SU-DHL-6 (cell line): ENCODE data around the gene OMA1.

Experiments used
- H2AFZ ChIP-seq: fragments of 200-600 bp; sonication (generic); 2 replicates; pipeline ENCODE4 v1.6.1; 2014; ENCODE audit warnings: low read depth, mild to moderate bottlenecking, moderate library complexity, mixed read lengths, antibody characterized with exemption, low read length; ENCODE audit not compliant: severe bottlenecking
- H3F3A ChIP-seq: fragments of 200-600 bp; shearing (Covaris generic); 2 replicates; pipeline ENCODE4 v1.6.0; 2016; ENCODE audit warnings: antibody characterized with exemption, mild to moderate bottlenecking; ENCODE audit not compliant: insufficient read depth
- H3K27ac ChIP-seq: fragments of 200-600 bp; sonication (generic); 2 replicates; pipeline ENCODE4 v1.5.1; 2016; ENCODE audit warnings: low read depth, mild to moderate bottlenecking, low read length, moderate library complexity, mixed read lengths
- H3K27me3 ChIP-seq: fragments of 200-600 bp; sonication (generic), shearing (Covaris generic); 2 replicates; pipeline ENCODE4 v1.6.0; 2014; ENCODE audit warnings: mild to moderate bottlenecking, low read length
- H3K36me3 ChIP-seq: fragments of 200-600 bp; sonication (generic); 2 replicates; pipeline ENCODE4 v1.6.1; 2014; ENCODE audit warnings: mild to moderate bottlenecking, low read length, mixed read lengths
- H3K4me2 ChIP-seq: fragments of 300-600, 200-600 bp; shearing (Covaris generic), sonication (generic); 2 replicates; pipeline ENCODE4 v1.6.0; 2014; ENCODE audit warnings: low read length, low read depth, mild to moderate bottlenecking; ENCODE audit not compliant: poor library complexity, severe bottlenecking
- H3K4me3 ChIP-seq: fragments of 200-600 bp; sonication (generic); 2 replicates; pipeline ENCODE4 v1.5.1; 2014; ENCODE audit warnings: antibody characterized with exemption, low read length, mild to moderate bottlenecking, mixed read lengths; ENCODE audit not compliant: insufficient read depth, poor library complexity, severe bottlenecking
- H3K79me2 ChIP-seq: fragments of 200-600 bp; sonication (generic); 2 replicates; pipeline ENCODE4 v1.6.1; 2014; ENCODE audit warnings: mild to moderate bottlenecking, low read length, moderate library complexity; ENCODE audit not compliant: insufficient read depth
- H3K9ac ChIP-seq: fragments of 200-600 bp; sonication (generic); 2 replicates; pipeline ENCODE4 v1.7.0; 2014; ENCODE audit warnings: mild to moderate bottlenecking, low read length
- H3K9me2 ChIP-seq: fragments of 200-600 bp; sonication (generic); replicated peaks from 2 replicates; pipeline ENCODE4 v1.6.1; 2014; ENCODE audit warnings: low read length; ENCODE audit not compliant: insufficient read depth
- H3K9me3 ChIP-seq: fragments of 200-600 bp; sonication (generic); 2 replicates; pipeline ENCODE4 v1.6.1; 2014; ENCODE audit warnings: low read length, mixed read lengths; ENCODE audit not compliant: insufficient read depth
- H4K20me1 ChIP-seq: fragments of 200-600 bp; sonication (generic); 2 replicates; pipeline ENCODE4 v1.6.1; 2014; ENCODE audit warnings: low read depth, mild to moderate bottlenecking, antibody characterized with exemption, low read length, moderate library complexity, mixed read lengths
- EZH2phosphoT487 ChIP-seq: fragments of 200-600 bp; sonication (generic), shearing (Covaris generic); conservative IDR thresholded peaks from 2 replicates; pipeline ENCODE4 v1.6.1; 2018; ENCODE audit warnings: mild to moderate bottlenecking, antibody characterized with exemption, low read length, moderate library complexity, mixed read lengths
- TF ChIP-seq, protein P1 (sequence below): fragments of 200-600 bp; sonication (generic); IDR thresholded peaks from one replicate; pipeline ENCODE4 v1.5.1; 2017; ENCODE audit warnings: antibody characterized with exemption, mild to moderate bottlenecking, low read length, moderate library complexity; ENCODE audit not compliant: insufficient read depth, poor library complexity, severe bottlenecking

OMA1 gene

DNA sequence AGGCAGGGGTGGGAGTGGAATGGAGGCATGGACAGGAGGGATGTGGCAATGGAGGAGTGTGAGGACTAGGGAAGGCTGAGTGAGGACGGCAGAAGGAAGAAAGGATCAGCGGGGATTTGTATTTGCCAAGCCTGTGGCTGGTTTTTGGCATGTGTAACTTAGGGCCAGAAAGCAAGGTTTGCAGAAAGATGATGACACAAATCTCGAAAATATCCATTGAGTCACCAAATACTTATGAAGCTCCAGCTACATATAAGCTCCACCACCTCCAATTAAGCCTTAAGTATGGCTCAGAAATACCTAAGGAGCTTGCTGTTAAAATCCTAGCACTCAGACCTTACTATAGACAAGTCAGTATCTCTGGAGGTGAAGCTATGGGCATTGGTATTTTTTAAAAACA is 90.1 kb downstream of the OMA1 start:
- Histone ChIP-seq H3K9me2 (no peaks in the 10 kb centered on the region), H3F3A (no peaks in the 10 kb centered on the region), H3K27me3 (no peaks in the 10 kb centered on the region), H3K36me3 (no peaks in the 10 kb centered on the region), H3K4me2 (no peak overlapping the region), H3K27ac (no peak overlapping the region), H2AFZ (no peak overlapping the region), H3K9me3 (no peaks in the 10 kb centered on the region), H3K9ac (no peak overlapping the region), H4K20me1 (no peaks in the 10 kb centered on the region), H3K79me2 (no peaks in the 10 kb centered on the region), H3K4me3 (no peak overlapping the region)
- TF ChIP-seq, protein P1, sequence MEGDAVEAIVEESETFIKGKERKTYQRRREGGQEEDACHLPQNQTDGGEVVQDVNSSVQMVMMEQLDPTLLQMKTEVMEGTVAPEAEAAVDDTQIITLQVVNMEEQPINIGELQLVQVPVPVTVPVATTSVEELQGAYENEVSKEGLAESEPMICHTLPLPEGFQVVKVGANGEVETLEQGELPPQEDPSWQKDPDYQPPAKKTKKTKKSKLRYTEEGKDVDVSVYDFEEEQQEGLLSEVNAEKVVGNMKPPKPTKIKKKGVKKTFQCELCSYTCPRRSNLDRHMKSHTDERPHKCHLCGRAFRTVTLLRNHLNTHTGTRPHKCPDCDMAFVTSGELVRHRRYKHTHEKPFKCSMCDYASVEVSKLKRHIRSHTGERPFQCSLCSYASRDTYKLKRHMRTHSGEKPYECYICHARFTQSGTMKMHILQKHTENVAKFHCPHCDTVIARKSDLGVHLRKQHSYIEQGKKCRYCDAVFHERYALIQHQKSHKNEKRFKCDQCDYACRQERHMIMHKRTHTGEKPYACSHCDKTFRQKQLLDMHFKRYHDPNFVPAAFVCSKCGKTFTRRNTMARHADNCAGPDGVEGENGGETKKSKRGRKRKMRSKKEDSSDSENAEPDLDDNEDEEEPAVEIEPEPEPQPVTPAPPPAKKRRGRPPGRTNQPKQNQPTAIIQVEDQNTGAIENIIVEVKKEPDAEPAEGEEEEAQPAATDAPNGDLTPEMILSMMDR, result no peak
- TF ChIP-seq EZH2phosphoT487, result no peak

GRCh38 chr1:58454807-58455206 is 91.7 kb downstream of the OMA1 start:
- no peaks in the 10 kb centered on the region for H4K20me1 ChIP-seq
- H3K9me3 ChIP-seq, result no peaks in the 10 kb centered on the region
- no peak overlapping the region for H3K27ac ChIP-seq
- H3K4me3 ChIP-seq, result no peak overlapping the region
- no peak overlapping the region for H3K4me2 ChIP-seq
- no peaks in the 10 kb centered on the region for H3K9me2 ChIP-seq
- no peaks in the 10 kb centered on the region for H3K79me2 ChIP-seq
- no peak overlapping the region for H2AFZ ChIP-seq
- no peak overlapping the region for H3K9ac ChIP-seq
- no peaks in the 10 kb centered on the region for H3F3A ChIP-seq
- no peaks in the 10 kb centered on the region for H3K36me3 ChIP-seq
- no peaks in the 10 kb centered on the region for H3K27me3 ChIP-seq
- TF ChIP-seq EZH2phosphoT487, result no peak
- TF ChIP-seq, protein P1, result no peak

DNA sequence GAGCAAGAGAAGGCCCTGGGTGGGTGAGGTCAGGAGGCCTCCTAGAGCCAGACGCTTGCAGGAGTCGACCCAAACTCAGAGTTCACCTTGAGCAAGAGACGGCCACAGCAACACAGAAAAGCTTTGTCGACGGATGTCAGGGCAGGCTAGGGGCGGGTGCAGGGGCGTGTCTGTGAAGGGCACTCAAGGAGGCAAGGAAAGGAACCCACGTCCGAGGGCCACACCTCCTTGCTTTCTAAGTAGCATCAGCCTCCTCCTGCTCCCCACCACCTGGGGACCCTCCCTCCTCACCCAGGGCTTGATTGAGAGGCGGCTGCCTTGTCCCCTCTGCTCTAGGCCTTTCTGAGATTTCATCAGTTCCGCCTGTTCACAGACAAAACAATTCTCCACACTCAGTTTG is 92.1 kb downstream of the OMA1 start:
- no peak overlapping the region for H3K4me2 ChIP-seq
- H3K27ac ChIP-seq, result no peak overlapping the region
- no peaks in the 10 kb centered on the region for H3K79me2 ChIP-seq
- TF ChIP-seq EZH2phosphoT487, result no peak
- TF ChIP-seq, protein P1, result no peak
- H3K4me3 ChIP-seq, result no peak overlapping the region
- no peaks in the 10 kb centered on the region for H3K27me3 ChIP-seq
- no peaks in the 10 kb centered on the region for H4K20me1 ChIP-seq
- no peaks in the 10 kb centered on the region for H3K36me3 ChIP-seq
- H2AFZ ChIP-seq, result no peak overlapping the region
- no peaks in the 10 kb centered on the region for H3K9me2 ChIP-seq
- no peaks in the 10 kb centered on the region for H3K9me3 ChIP-seq
- no peak overlapping the region for H3K9ac ChIP-seq
- no peaks in the 10 kb centered on the region for H3F3A ChIP-seq
